Stimulated activated CD8-positive, alpha-beta memory T cell treated with anti-CD3 and anti-CD28 coated beads, Interleukin-2, amount 100 ng/mL, for 48 hours (primary cell): ENCODE measurements around the gene SCYL2.
"Not testable (repeated sequence)": the region's sequence is repeated elsewhere in the genome, so short reads cannot be mapped to it uniquely, and the experiment has no call there.

Experiments
- DNase-seq, 2 donors: peaks; one replicate each; pipeline ENCODE4 v3.0.0-alpha.2; 2020; ENCODE audit warnings: low read depth in 2 of 2

SCYL2 gene

GRCh38 chr12:100265732-100266584 lies 1.0 kb upstream of the SCYL2 start:
- DNase-seq = no peak

DNA sequence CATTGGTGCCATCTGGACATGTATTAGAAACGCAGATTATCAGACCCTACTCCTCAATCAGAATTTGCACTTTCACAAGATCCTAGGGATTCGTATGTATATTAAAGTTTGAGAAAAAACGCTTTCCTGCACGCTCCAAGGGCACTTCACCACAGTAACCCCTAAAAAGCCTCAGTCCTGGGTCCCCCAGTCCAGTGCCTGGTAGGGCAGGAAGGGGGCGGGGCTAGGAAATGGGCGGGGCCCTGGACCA lies 467 bp upstream of the SCYL2 start:
- DNase-seq = peak; percentile 90 to 94

DNA sequence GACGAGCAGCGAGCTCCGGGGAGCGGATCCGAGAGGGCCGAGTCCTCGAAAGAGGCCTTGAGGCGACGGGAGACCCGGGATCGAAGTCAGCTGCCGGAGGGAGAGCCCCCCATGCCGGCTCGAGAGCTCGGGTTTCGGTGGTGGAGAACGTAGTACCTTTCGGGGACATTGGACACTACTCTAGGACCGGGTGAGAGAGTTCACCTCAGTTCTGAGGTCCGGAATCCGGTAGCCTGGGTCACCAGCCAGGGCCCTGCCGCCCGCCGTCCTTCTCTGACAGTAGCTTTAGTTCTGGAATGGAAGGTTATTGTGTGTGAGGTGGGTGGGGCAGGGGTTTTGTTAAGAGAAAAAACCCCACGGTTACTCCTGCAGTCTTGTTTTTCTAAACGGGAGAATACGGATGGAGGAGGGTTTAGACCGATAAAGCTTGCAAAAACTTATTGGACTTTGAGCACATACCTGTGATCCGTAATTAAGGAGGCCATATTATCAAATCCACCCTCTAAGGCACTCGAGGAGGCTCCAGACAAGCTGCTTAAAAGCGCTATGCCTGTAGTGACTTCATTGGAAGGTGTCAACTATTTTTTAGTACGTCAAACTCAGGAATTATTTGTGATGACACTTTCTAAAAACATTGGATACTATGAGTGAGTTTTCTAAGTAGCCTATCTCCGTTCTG lies 765 bp downstream of the SCYL2 start:
- DNase-seq = peak in 1 of 2 donors; percentile 1

DNA sequence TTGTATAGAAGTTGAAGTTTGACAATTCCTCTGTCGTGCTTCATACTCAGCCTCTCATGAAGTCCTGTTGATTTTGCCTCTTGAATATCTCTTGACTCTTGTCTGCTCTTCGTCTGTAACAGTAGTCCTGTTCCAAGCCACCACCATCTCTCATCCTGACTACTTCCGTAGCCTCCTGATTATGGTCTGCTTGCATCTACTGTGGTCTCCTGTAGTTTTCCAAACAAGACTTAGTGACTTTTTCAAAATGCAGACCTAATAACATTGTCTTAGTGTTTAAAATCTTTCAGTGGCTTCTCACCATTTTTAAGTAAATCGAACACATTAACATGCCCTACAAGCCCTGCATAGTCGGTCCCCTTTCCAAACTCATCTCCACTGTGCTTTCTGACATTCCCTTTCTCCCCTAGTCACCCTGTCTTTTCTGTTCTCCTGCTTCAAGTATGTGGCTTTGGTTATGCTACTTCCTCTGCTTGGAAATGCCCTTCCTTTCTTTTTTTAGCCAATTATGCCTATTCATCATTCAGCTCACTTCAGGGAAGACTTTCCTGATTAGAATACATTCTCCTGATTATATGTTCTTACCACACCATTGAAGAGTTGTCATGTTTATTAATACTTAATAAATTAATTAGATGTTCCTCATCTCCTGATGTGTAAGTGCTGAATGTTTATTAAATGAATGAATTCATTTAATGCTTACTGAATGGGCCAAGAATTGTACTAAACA lies 2.0 kb downstream of the SCYL2 start:
- no peak for DNase-seq

- DNase-seq = no peak
Observed at GRCh38 chr12:100273782-100274181, 6.8 kb downstream of the SCYL2 start.

DNA sequence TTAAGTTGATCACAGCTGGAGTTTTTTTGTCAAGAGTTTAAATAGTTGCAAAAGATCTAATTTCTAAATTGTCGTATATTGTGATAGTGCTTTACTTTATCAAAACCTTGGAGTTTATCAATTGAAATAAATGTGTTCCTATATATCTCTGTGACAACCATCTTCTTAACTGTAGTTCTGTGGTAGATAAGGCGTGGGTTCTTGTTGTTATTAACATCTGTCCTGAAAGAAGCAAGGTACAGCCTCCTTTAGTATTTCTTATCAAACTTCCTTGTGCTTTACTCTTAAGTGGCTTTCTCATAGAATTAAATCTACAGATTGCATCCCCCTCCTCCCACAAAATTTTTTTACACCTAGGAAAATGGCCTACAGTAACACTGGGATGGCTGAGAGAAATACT lies 7.3 kb downstream of the SCYL2 start:
- no peak for DNase-seq

GRCh38 chr12:100279159-100279558 lies 12.2 kb downstream of the SCYL2 start:
- no peak for DNase-seq

DNA sequence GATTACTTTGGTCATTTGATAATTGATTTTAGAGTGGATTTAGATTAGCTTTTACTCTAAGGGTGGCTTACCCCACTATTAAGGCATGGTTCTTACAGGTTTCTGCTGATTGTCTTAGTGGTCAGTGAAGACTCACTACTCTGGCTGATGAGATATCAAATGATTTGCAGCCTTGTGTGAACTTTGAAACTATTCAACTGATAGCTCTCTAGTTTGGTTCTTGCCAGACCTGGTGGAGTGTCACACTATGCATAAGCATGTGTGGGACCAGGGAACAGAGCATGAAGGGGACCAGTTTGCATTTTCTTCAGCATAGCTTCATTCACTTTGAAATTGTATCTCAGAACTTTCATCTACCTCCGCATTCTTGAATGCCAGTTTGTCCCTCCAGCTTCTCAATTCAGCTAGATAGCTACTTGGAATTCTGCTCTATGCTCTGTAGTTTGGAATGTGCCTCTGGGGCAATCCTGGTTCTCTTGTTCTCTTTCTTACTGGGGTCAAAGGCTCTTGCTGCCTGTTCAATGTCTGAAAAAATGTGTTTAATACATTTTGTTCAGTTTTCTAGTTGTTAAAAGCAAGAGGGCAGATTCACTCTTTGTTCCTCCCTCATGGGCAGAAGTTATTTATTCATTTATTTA lies 12.7 kb downstream of the SCYL2 start:
- no peak for DNase-seq

- not testable (repeated sequence) for DNase-seq
Observed at GRCh38 chr12:100284556-100284955, 17.6 kb downstream of the SCYL2 start.

DNA sequence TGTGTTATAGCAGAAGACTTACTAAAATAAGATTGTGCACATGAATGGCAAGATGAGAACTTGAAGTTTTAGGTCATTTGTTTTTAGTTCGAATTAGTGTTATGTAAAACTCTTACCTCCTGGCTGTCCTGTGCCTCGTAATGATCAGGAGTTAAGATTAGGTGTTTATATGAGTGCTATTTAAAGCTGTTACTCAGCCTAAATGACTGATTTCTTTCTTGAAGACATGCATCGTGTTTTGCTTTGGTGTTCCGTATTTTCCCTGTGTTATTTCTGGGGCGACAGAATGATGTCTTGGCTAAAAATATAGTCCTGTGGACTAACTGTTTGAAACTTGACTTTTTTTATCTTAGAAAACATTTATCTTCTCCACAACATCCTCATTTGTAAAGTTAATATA lies 22.1 kb downstream of the SCYL2 start:
- DNase-seq = no peak

GRCh38 chr12:100290016-100290415 lies 23.0 kb downstream of the SCYL2 start:
- DNase-seq = no peak

DNA sequence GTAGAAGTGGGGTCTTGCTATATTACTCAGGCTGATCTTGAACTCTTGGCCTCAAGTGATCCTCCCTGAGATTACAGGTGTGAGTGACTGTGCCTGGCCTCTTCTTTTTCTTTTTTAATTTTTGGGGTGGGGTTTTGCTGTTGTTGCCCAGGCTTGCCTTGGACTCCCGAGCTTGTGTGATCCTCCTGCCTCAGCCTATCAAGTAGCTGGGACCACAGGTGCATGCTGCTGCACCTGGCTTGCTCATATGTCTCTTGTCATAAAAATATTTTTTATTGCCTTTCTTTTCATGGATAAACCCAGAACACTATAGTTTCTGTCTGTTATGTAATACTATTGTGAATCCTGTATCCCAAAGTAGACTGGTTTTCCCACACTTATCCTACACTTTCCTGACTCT lies 26.0 kb downstream of the SCYL2 start:
- no peak for DNase-seq

- not testable (repeated sequence) for DNase-seq
Observed at GRCh38 chr12:100294366-100294765, 27.4 kb downstream of the SCYL2 start.

GRCh38 chr12:100295764-100296555 lies 29.0 kb downstream of the SCYL2 start:
- DNase-seq = no peak

GRCh38 chr12:100302081-100302480 lies 35.1 kb downstream of the SCYL2 start:
- no peak for DNase-seq

- no peak for DNase-seq
Observed at GRCh38 chr12:100303831-100304230, 36.9 kb downstream of the SCYL2 start.

DNA sequence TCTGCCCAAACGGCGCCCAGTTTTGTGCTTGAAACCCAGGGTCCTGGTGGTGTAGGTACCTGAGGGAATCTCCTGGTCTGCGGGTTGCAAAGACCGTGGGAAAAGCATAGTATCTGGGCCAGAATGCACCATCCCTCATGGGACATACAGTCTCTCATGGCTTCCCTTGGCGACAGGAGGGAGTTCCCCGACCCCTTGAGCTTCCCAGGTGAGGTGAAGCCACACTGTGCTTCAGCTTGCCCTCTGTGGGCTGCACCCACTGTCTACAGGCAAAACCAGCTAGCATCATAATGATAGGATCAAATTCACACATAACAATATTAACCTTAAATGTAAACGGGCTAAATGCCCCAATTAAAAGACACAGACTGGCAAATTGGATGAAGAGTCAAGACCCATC lies 37.4 kb downstream of the SCYL2 start:
- DNase-seq = not testable (repeated sequence)

DNA sequence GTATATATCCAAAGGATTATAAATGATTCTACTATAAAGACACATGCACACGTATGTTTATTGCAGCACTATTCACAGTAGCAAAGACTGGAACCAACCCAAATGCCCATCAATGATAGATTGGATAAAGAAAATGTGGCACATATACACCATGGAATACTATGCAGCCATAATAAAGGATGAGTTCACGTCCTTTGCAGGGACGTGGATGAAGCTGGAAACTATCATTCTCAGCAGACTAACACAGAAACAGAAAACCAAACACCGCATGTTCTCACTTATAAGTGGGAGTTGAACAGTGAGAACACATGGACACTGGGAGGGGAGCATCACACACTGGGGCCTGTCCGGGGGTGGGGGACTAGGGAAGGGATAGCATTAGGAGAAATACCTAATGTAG lies 41.2 kb downstream of the SCYL2 start:
- DNase-seq = not testable (repeated sequence)

DNA sequence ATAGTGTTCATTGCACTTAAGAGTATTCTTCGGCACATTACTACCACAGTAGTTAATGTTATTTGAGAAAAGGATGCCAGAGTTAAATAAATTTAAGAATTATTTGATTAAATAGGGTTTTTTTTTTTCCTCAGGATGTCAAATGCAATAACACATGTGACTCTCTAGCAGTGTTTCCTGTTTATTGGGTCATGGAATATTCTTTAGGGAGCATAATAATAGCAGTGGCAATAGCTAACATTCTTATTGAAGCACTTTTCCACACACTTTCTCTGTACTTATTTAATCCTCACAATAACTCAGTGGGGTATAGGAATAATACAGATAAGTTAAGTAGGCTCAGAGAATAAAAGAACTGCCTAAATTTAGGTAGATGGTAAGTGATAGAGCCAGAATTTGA lies 44.3 kb downstream of the SCYL2 start:
- no peak for DNase-seq

GRCh38 chr12:100317371-100317770 lies 50.4 kb downstream of the SCYL2 start:
- DNase-seq = no peak

DNA sequence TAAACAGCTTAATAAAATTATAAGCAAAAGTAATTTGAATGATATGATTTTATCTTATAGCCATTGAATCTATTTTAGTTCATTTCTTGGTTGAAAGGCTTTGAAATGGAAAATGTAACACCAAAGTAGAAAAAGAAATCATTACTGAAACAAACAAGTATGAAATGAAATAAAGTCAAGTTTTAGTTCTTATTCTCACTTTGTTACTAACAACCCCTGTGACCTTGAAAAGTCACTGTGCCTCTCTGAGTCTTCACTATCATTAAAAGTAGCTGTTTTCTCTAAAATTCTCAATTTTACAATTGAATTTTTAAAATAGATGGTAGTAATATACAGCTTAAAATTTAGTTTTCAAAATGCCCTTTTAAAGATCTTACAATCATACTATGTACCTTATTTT lies 57.5 kb downstream of the SCYL2 start:
- DNase-seq = no peak

DNA sequence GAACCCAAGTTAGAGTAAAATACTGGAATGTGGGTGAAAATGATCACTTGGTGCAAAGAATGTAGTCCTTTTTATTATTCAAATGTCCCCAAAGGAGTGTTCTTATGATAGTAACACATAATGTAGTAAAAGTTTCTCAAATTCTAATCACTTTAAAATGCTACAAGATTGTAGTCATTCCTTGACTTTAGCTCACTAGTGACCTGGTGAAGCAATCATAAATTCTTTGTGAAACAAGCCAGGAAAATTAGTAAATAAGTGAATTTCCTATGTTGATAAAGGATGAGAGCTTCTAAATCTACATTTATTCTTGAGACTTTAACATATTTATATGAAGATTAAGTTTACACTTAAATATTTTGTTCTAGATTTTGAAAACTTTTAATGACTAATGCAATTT lies 59.2 kb downstream of the SCYL2 start:
- no peak for DNase-seq
